Bronchial epithelial cell (primary cell): ENCODE results near the gene ME2. TPM values are rescaled to one million over a fixed set of nuclear protein-coding genes. Genes with fewer than 3 reads are reported as not detected.
A peak's percentile ranks its signal among the peaks of the same experiment; 100 is the strongest.
"Not testable (repeated sequence)": the region's sequence is repeated elsewhere in the genome, so short reads cannot be mapped to it uniquely, and the experiment has no call there.

Source experiments
- DNase-seq: peaks from one replicate; pipeline ENCODE4 v3.0.0-alpha.2; 2010; ENCODE audit warnings: low read depth
- FAIRE-seq: peaks from 2 replicates; lab custom pipeline; 2011; peaks lifted over from hg19 to GRCh38; lab: Jason Lieb, UNC
- H3K27me3 ChIP-seq: 2 replicates; pipeline ENCODE4 v1.5.1; 2011; ENCODE audit warnings: low read length; ENCODE audit not compliant: control insufficient read depth, insufficient read depth
- H3K36me3 ChIP-seq: 2 replicates; pipeline ENCODE4 v1.5.1; 2011; ENCODE audit warnings: low read length; ENCODE audit not compliant: control insufficient read depth, insufficient read depth
- H3K4me3 ChIP-seq: 2 replicates; pipeline ENCODE4 v1.5.1; 2011; ENCODE audit warnings: mild to moderate bottlenecking, low read depth, low read length, control low read depth
- CTCF ChIP-seq: IDR thresholded peaks from 2 replicates; pipeline ENCODE4 v1.5.1; 2011; ENCODE audit warnings: mild to moderate bottlenecking, moderate library complexity, low read length, control low read depth, inconsistent platforms; ENCODE audit not compliant: insufficient read depth, severe bottlenecking
- total RNA-seq: library from RNA; depleted of rRNA; stranded (reverse); fragments of >200 nt; gene quantifications from 2 replicates; pipeline ENCODE4 v1.2.1, GENCODE V29; 2014

ME2 gene
- total RNA-seq, 1 donor from 2014 or later, result 85.0 TPM

DNA sequence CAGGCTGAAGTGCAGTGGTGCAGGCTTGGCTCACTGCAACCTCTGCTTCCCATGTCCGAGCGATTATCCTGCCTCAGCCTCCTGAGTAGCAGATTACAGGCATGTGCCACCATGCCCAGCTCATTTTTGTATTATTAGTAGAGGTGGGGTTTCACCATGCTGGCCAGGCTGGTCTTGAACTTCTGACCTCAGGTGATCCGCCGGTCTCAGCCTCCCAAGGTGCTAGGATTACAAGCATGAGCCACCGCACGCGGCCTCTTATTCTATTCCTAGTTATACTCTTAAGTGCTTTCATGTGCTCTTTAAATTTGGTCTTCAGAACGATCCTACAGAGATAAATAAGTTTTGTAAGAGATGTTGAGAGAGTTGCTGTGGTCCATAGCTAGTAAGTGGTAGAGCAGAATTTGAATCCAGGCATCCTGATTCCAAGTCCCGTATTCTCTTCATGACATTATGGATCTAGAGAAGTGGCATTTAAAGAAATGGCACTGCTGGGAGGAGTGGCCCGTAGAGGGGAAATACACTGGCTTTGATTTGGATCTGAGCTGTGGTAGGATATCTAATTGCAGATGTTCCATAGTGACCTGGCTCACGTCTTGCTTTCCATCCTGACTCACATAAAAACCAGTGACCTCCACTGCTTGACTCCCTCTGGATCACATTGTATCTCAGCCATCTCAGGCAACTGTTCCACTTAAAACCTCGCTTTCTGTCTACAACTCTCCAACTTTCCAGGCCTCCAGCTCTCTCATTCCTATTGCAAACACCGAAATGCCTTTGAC is 22.8 kb upstream of the ME2 start:
- Histone ChIP-seq H3K27me3 (no peaks in the 10 kb centered on the region), H3K4me3 (no peak overlapping the region), H3K36me3 (no peaks in the 10 kb centered on the region)
- TF ChIP-seq CTCF, result no peak
- FAIRE-seq (no peak), DNase-seq (no peak)

DNA sequence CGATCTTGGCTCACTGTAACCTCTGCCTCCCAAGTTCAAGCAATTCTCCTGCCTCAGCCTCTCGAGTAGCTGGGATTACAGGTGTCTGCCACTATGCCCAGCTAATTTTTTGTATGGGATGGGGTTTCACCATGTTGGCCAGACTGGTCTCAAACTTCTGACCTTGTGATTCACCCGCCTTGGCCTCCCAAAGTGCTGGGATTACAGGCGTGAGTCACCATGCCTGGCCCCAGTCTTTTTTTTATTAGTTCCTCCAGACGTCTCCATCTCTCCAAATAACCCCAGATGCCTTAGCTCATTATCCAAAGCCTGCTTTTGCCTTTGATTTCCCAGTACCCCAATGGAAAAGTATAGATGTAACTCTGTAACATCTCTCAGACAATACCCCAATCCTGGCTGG is 21.8 kb upstream of the ME2 start:
- not testable (repeated sequence) for H3K36me3 ChIP-seq, FAIRE-seq, DNase-seq, H3K27me3 ChIP-seq, H3K4me3 ChIP-seq

DNA sequence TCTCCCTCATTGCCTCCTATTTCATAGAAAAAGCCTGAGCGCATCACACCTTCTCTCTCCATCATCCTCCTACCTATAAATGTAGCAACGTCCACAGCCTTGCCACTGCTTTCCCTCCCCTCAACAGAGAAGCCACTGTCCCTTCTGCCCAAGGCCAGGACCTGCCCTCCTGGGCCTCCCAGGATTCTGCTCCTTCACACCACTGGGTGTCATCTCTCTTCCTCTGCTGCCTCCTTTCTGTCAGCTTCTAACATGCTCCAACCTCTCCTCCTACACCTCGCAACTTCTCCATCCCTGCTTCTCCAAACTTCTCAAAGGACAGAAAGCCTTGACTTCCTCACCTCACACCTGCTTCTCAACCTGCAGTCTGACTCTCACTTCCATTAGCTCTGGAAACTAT is 21.2 kb upstream of the ME2 start:
- FAIRE-seq (no peak), DNase-seq (no peak)
- H3K4me3 ChIP-seq, result no peak overlapping the region
- peak; percentile 17 for TF ChIP-seq CTCF
- H3K36me3 ChIP-seq, result no peaks in the 10 kb centered on the region
- H3K27me3 ChIP-seq, result no peaks in the 10 kb centered on the region

DNA sequence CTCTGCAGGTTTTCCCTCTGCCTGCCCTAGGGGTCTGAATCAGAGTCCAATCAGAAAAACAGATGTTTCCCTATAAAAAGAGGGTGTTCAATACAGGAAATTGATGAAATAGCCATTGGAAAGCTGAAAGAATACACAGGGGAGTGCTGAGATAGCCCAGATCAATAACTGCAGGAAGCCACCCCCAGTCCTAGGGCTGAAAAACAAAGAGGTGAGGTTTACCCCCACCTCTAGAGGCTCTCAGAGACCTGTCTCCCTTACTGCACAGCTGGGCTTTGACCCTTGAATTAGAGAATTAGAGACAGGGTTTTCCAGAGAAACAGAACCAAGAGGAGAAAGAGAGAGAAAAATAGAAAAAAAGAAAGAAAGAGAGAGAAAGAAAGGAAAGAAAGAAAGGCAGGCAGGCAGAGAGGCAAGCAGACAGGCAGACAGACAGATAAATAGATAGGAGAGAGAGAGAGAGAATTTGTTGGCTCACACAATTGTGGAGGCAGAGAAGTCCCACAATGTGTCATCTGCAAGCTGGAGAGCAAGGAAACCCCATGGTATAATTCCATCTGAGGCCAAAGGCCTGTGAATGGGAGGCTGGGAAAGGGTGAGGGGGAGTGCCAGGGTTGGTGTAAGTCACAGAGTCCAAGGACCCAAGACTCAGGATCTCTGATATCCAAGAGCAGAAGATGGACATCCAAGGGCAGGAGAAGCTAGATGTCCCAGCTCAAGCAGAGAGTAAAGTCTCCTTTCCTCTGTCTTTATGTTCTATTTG is 18.9 kb upstream of the ME2 start:
- Histone ChIP-seq H3K36me3 (no peaks in the 10 kb centered on the region), H3K4me3 (no peak overlapping the region), H3K27me3 (no peaks in the 10 kb centered on the region)
- no peak for DNase-seq
- FAIRE-seq, result no peak
- no peak for TF ChIP-seq CTCF

- Histone ChIP-seq H3K36me3 (no peaks in the 10 kb centered on the region), H3K4me3 (no peak overlapping the region), H3K27me3 (no peaks in the 10 kb centered on the region)
- DNase-seq (no peak), FAIRE-seq (no peak)
- no peak for TF ChIP-seq CTCF
These were observed 17.3 kb upstream of the ME2 start for GRCh38 chr18:50861617-50862016.

GRCh38 chr18:50862401-50862800 is 16.5 kb upstream of the ME2 start:
- no peak for DNase-seq
- no peak for FAIRE-seq
- Histone ChIP-seq H3K27me3 (no peaks in the 10 kb centered on the region), H3K36me3 (no peaks in the 10 kb centered on the region), H3K4me3 (no peak overlapping the region)
- TF ChIP-seq CTCF, result no peak
